ENCODE measurements around the gene ALPG. TPM values are rescaled to one million over a fixed set of nuclear protein-coding genes. Genes with fewer than 3 reads are reported as not detected.
A peak's percentile ranks its signal among the peaks of the same experiment; 100 is the strongest.
"Not testable (repeated sequence)": the region's sequence is repeated elsewhere in the genome, so short reads cannot be mapped to it uniquely, and the experiment has no call there.

The ALPG gene
- total RNA-seq, 2 donors from 2014 or later: not detected

- DNase-seq (peak; percentile 37 to 38), ATAC-seq (replicated peaks in 1 of 2) (peak; percentile 44 to 48)
- H3K27me3 Mint-ChIP-seq (ENCODE audit: low read depth): no peaks in the 10 kb centered on the region
- H3K36me3 Mint-ChIP-seq (ENCODE audit: insufficient read depth in 2 of 2): no peaks in the 10 kb centered on the region
- no peak overlapping the region for H3K4me3 Mint-ChIP-seq
- no peaks in the 10 kb centered on the region for H3K9me3 Mint-ChIP-seq
- peaks cover 10% of the 10 kb centered on the region for H3K4me1 Mint-ChIP-seq (ENCODE audit: low read depth)
- H3K27ac Mint-ChIP-seq: no peak overlapping the region
These were observed 32.5 kb downstream of the ALPG start for GRCh38 chr2:232438951-232439757.

GRCh38 chr2:232439758-232440135 lies 33.1 kb downstream of the ALPG start:
- H3K36me3 Mint-ChIP-seq (ENCODE audit: insufficient read depth in 2 of 2): no peaks in the 10 kb centered on the region
- ATAC-seq (replicated peaks in 1 of 2) (peak; percentile 2), DNase-seq (no peak)
- no peak overlapping the region for H3K4me3 Mint-ChIP-seq
- no peak overlapping the region for H3K27ac Mint-ChIP-seq
- no peaks in the 10 kb centered on the region for H3K27me3 Mint-ChIP-seq (ENCODE audit: low read depth)
- H3K9me3 Mint-ChIP-seq: no peaks in the 10 kb centered on the region
- H3K4me1 Mint-ChIP-seq (ENCODE audit: low read depth): peaks cover 10% of the 10 kb centered on the region

- DNase-seq: peak; percentile 89 to 93
- H3K27ac Mint-ChIP-seq; H3K9me3 Mint-ChIP-seq; H3K27me3 Mint-ChIP-seq (ENCODE audit: low read depth); H3K4me3 Mint-ChIP-seq; H3K4me1 Mint-ChIP-seq (ENCODE audit: low read depth); H3K36me3 Mint-ChIP-seq (ENCODE audit: insufficient read depth in 2 of 2): not testable (repeated sequence)
- ATAC-seq (replicated peaks in 1 of 2): peak; percentile 82 to 86
These were observed 33.8 kb downstream of the ALPG start for GRCh38 chr2:232440220-232441018.

GRCh38 chr2:232441147-232441651 lies 34.6 kb downstream of the ALPG start:
- Mint-ChIP-seq H3K27me3 (ENCODE audit: low read depth) (no peaks in the 10 kb centered on the region), H3K36me3 (ENCODE audit: insufficient read depth in 2 of 2) (no peaks in the 10 kb centered on the region), H3K4me3 (no peak overlapping the region), H3K27ac (no peak overlapping the region), H3K9me3 (no peaks in the 10 kb centered on the region), H3K4me1 (ENCODE audit: low read depth) (peaks cover 10% of the 10 kb centered on the region)
- no peak for DNase-seq
- no peak for ATAC-seq (replicated peaks in 1 of 2)

- H3K27ac Mint-ChIP-seq; H3K9me3 Mint-ChIP-seq; H3K27me3 Mint-ChIP-seq (ENCODE audit: low read depth); ATAC-seq (replicated peaks in 1 of 2); DNase-seq; H3K4me3 Mint-ChIP-seq; H3K4me1 Mint-ChIP-seq (ENCODE audit: low read depth); H3K36me3 Mint-ChIP-seq (ENCODE audit: insufficient read depth in 2 of 2): not testable (repeated sequence)
These were observed 35.3 kb downstream of the ALPG start for GRCh38 chr2:232441922-232442321.

- H3K4me1 Mint-ChIP-seq (ENCODE audit: low read depth); DNase-seq; H3K9me3 Mint-ChIP-seq; H3K27ac Mint-ChIP-seq; H3K27me3 Mint-ChIP-seq (ENCODE audit: low read depth); H3K36me3 Mint-ChIP-seq (ENCODE audit: insufficient read depth in 2 of 2); ATAC-seq (replicated peaks in 1 of 2); H3K4me3 Mint-ChIP-seq: not testable (repeated sequence)
These were observed 35.8 kb downstream of the ALPG start for GRCh38 chr2:232442431-232442830.

- not testable (repeated sequence) for H3K27ac Mint-ChIP-seq; H3K9me3 Mint-ChIP-seq; H3K27me3 Mint-ChIP-seq (ENCODE audit: low read depth); H3K4me1 Mint-ChIP-seq (ENCODE audit: low read depth); H3K36me3 Mint-ChIP-seq (ENCODE audit: insufficient read depth in 2 of 2); ATAC-seq (replicated peaks in 1 of 2); H3K4me3 Mint-ChIP-seq; DNase-seq
These were observed 36.4 kb downstream of the ALPG start for GRCh38 chr2:232443047-232443446.

- not testable (repeated sequence) for DNase-seq; H3K36me3 Mint-ChIP-seq (ENCODE audit: insufficient read depth in 2 of 2); H3K27ac Mint-ChIP-seq; H3K4me3 Mint-ChIP-seq; H3K9me3 Mint-ChIP-seq; H3K27me3 Mint-ChIP-seq (ENCODE audit: low read depth); H3K4me1 Mint-ChIP-seq (ENCODE audit: low read depth)
- ATAC-seq (replicated peaks in 1 of 2): peak in 1 of 2 donors; percentile 1
These were observed 37.2 kb downstream of the ALPG start for GRCh38 chr2:232443669-232444408.

- peak; percentile 66 to 70 for ATAC-seq (replicated peaks in 1 of 2)
- Mint-ChIP-seq H3K4me1 (ENCODE audit: low read depth) (peaks cover 10% of the 10 kb centered on the region), H3K27me3 (ENCODE audit: low read depth) (no peaks in the 10 kb centered on the region), H3K4me3 (no peak overlapping the region), H3K36me3 (ENCODE audit: insufficient read depth in 2 of 2) (no peaks in the 10 kb centered on the region), H3K9me3 (no peaks in the 10 kb centered on the region), H3K27ac (no peak overlapping the region)
- peak; percentile 75 to 78 for DNase-seq
These were observed 37.9 kb downstream of the ALPG start for GRCh38 chr2:232444409-232445148.

- H3K27ac Mint-ChIP-seq; ATAC-seq (replicated peaks in 1 of 2); H3K9me3 Mint-ChIP-seq; H3K27me3 Mint-ChIP-seq (ENCODE audit: low read depth); H3K4me3 Mint-ChIP-seq; H3K36me3 Mint-ChIP-seq (ENCODE audit: insufficient read depth in 2 of 2); DNase-seq; H3K4me1 Mint-ChIP-seq (ENCODE audit: low read depth): not testable (repeated sequence)
These were observed 38.7 kb downstream of the ALPG start for GRCh38 chr2:232445149-232445885.

GRCh38 chr2:232446266-232446777 lies 39.7 kb downstream of the ALPG start:
- not testable (repeated sequence) for DNase-seq; H3K9me3 Mint-ChIP-seq; H3K4me1 Mint-ChIP-seq (ENCODE audit: low read depth); H3K27me3 Mint-ChIP-seq (ENCODE audit: low read depth); H3K36me3 Mint-ChIP-seq (ENCODE audit: insufficient read depth in 2 of 2); H3K27ac Mint-ChIP-seq; H3K4me3 Mint-ChIP-seq
- peak; percentile 61 for ATAC-seq (replicated peaks in 1 of 2)

GRCh38 chr2:232447091-232447620 lies 40.5 kb downstream of the ALPG start:
- no peaks in the 10 kb centered on the region for H3K4me1 Mint-ChIP-seq (ENCODE audit: low read depth)
- no peak overlapping the region for H3K4me3 Mint-ChIP-seq

More at GRCh38 chr2:232447091-232447620, 40.5 kb downstream of the ALPG start:
- Mint-ChIP-seq H3K36me3 (ENCODE audit: insufficient read depth in 2 of 2) (no peaks in the 10 kb centered on the region), H3K9me3 (no peaks in the 10 kb centered on the region), H3K27me3 (ENCODE audit: low read depth) (no peaks in the 10 kb centered on the region), H3K27ac (no peak overlapping the region)
- DNase-seq (no peak), ATAC-seq (replicated peaks in 1 of 2) (no peak)
